Lower leg skin (tissue), 3 donors: ENCODE measurements around the gene FLOT1.

ENCODE experiments used
- POLR2A ChIP-seq, 2 donors: fragments of 450-650 bp; IDR thresholded peaks; one replicate each; pipeline ENCODE4 v1.6.1; 2016 to 2017; ENCODE audit warnings: antibody characterized with exemption in 2 of 2, mild to moderate bottlenecking in 1 of 2, moderate library complexity in 1 of 2
- TF ChIP-seq, protein P1 (sequence below), 3 donors: fragments of 450-650 bp; IDR thresholded peaks; one replicate each; pipeline ENCODE4 v1.5.1; 2016; ENCODE audit warnings: antibody characterized with exemption in 3 of 3, mild to moderate bottlenecking in 3 of 3, moderate library complexity in 2 of 3

DNA sequence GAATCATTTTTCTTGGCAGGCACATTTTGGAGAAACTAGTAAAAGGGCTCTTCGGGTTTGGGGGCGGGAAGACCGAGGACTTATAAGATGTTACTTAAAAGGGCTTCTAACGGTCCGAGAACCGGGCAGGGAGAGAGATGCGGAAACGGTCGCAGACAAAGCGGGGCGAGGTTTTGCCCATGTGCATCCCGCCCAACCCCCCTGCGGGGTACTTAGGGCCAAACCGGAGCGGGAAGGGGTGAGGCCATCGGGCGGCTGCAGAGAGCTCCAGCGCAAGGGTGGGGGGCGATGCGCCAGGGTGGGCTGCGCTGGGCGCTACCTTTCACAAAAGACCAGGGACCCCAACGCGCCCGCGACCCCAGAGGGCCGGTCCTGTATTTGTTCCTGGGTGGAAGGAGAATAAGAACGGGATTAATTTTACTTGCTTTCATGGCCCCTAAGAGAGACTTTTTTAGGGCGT lies 21.7 kb downstream of the FLOT1 start:
- TF ChIP-seq, protein P1, sequence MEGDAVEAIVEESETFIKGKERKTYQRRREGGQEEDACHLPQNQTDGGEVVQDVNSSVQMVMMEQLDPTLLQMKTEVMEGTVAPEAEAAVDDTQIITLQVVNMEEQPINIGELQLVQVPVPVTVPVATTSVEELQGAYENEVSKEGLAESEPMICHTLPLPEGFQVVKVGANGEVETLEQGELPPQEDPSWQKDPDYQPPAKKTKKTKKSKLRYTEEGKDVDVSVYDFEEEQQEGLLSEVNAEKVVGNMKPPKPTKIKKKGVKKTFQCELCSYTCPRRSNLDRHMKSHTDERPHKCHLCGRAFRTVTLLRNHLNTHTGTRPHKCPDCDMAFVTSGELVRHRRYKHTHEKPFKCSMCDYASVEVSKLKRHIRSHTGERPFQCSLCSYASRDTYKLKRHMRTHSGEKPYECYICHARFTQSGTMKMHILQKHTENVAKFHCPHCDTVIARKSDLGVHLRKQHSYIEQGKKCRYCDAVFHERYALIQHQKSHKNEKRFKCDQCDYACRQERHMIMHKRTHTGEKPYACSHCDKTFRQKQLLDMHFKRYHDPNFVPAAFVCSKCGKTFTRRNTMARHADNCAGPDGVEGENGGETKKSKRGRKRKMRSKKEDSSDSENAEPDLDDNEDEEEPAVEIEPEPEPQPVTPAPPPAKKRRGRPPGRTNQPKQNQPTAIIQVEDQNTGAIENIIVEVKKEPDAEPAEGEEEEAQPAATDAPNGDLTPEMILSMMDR (IDR thresholded peaks at IDR 0.05) = no peak
- no peak for TF ChIP-seq POLR2A (IDR thresholded peaks at IDR 0.05)
